ENCODE results near the gene IL20RA. TPM values are rescaled to one million over a fixed set of nuclear protein-coding genes. Genes with fewer than 3 reads are reported as not detected.

The IL20RA gene
- total and polyA plus RNA-seq, 4 donors = 0.17 to 0.65 (median 0.25) TPM; not detected in 1

DNA sequence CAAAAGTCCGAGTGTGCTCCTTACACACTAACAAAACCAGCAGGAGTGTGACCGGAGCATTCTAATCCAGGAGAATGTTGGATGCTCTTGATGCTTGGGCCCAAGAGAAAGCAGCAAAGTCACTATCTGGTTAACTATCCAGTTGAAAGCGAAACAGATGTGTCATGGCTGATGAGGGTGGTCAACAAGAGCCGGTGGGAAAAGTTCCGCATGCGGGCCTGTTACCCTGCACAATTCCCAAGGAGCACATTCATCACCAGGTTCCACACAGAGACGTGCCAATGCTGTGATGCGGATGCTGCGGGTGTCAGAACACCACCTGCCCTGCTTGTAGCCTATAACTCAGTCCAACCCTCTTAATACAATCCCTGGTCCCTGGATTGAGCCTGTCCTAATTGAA lies 38.7 kb downstream of the IL20RA start:
- no peaks in the 10 kb centered on the region for H3K4me1 ChIP-seq (ENCODE audit: control insufficient read depth in 4 of 4, insufficient read depth in 4 of 4, low read length in 3 of 4)
- no peak for DNase-seq (ENCODE audit: low spot score)
- no peaks in the 10 kb centered on the region for H3K36me3 ChIP-seq (ENCODE audit: control insufficient read depth in 4 of 4, insufficient read depth in 3 of 4, low read depth in 1 of 4, low read length in 3 of 4)
- no peak overlapping the region for H3K4me3 ChIP-seq (ENCODE audit: low read depth in 1 of 3, low read length in 3 of 3)
- H3K27me3 ChIP-seq (ENCODE audit: control insufficient read depth in 4 of 4, insufficient read depth in 4 of 4, low read length in 3 of 4) = peaks cover 0 to 17% (median 1%) of the 10 kb centered on the region in 4 donors
- WGBS = 94% methylated on average over 9 of the region's 9 CpGs
- TF ChIP-seq, protein P1, sequence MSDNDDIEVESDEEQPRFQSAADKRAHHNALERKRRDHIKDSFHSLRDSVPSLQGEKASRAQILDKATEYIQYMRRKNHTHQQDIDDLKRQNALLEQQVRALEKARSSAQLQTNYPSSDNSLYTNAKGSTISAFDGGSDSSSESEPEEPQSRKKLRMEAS (IDR thresholded peaks at IDR 0.05) = no peak
- TF ChIP-seq HNF4A (conservative IDR thresholded peaks at IDR 0.05) = no peak
- no peak for TF ChIP-seq FOXA1 (IDR thresholded peaks at IDR 0.05)
- TF ChIP-seq FOXA2 (IDR thresholded peaks at IDR 0.05) = no peak
- TF ChIP-seq RXRA (IDR thresholded peaks at IDR 0.05) = no peak
- TF ChIP-seq HNF4G (IDR thresholded peaks at IDR 0.05) = no peak
- TF ChIP-seq, protein P2, sequence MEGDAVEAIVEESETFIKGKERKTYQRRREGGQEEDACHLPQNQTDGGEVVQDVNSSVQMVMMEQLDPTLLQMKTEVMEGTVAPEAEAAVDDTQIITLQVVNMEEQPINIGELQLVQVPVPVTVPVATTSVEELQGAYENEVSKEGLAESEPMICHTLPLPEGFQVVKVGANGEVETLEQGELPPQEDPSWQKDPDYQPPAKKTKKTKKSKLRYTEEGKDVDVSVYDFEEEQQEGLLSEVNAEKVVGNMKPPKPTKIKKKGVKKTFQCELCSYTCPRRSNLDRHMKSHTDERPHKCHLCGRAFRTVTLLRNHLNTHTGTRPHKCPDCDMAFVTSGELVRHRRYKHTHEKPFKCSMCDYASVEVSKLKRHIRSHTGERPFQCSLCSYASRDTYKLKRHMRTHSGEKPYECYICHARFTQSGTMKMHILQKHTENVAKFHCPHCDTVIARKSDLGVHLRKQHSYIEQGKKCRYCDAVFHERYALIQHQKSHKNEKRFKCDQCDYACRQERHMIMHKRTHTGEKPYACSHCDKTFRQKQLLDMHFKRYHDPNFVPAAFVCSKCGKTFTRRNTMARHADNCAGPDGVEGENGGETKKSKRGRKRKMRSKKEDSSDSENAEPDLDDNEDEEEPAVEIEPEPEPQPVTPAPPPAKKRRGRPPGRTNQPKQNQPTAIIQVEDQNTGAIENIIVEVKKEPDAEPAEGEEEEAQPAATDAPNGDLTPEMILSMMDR (IDR thresholded peaks at IDR 0.05; ENCODE audit: low read depth, low read length, missing input control) = no peak
- TF ChIP-seq NR2F2 (IDR thresholded peaks at IDR 0.05) = no peak
- TF ChIP-seq EGR1 (IDR thresholded peaks at IDR 0.05; ENCODE audit: low read depth in 2 of 2) = no peak
- no peak for TF ChIP-seq JUND (IDR thresholded peaks at IDR 0.05)
- TF ChIP-seq SP1 (IDR thresholded peaks at IDR 0.05) = no peak
- TF ChIP-seq TAF1 (conservative IDR thresholded peaks at IDR 0.05) = no peak
- TF ChIP-seq, protein P3, sequence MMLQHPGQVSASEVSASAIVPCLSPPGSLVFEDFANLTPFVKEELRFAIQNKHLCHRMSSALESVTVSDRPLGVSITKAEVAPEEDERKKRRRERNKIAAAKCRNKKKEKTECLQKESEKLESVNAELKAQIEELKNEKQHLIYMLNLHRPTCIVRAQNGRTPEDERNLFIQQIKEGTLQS (IDR thresholded peaks at IDR 0.05) = no peak
- TF ChIP-seq RAD21 (IDR thresholded peaks at IDR 0.05) = no peak
- no peak for TF ChIP-seq GABPA (IDR thresholded peaks at IDR 0.05 in 1 of 2, conservative IDR thresholded peaks at IDR 0.05 in 1 of 2)
- TF ChIP-seq, protein P4, sequence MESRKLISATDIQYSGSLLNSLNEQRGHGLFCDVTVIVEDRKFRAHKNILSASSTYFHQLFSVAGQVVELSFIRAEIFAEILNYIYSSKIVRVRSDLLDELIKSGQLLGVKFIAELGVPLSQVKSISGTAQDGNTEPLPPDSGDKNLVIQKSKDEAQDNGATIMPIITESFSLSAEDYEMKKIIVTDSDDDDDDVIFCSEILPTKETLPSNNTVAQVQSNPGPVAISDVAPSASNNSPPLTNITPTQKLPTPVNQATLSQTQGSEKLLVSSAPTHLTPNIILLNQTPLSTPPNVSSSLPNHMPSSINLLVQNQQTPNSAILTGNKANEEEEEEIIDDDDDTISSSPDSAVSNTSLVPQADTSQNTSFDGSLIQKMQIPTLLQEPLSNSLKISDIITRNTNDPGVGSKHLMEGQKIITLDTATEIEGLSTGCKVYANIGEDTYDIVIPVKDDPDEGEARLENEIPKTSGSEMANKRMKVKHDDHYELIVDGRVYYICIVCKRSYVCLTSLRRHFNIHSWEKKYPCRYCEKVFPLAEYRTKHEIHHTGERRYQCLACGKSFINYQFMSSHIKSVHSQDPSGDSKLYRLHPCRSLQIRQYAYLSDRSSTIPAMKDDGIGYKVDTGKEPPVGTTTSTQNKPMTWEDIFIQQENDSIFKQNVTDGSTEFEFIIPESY (IDR thresholded peaks at IDR 0.05) = no peak
- TF ChIP-seq, protein P5, sequence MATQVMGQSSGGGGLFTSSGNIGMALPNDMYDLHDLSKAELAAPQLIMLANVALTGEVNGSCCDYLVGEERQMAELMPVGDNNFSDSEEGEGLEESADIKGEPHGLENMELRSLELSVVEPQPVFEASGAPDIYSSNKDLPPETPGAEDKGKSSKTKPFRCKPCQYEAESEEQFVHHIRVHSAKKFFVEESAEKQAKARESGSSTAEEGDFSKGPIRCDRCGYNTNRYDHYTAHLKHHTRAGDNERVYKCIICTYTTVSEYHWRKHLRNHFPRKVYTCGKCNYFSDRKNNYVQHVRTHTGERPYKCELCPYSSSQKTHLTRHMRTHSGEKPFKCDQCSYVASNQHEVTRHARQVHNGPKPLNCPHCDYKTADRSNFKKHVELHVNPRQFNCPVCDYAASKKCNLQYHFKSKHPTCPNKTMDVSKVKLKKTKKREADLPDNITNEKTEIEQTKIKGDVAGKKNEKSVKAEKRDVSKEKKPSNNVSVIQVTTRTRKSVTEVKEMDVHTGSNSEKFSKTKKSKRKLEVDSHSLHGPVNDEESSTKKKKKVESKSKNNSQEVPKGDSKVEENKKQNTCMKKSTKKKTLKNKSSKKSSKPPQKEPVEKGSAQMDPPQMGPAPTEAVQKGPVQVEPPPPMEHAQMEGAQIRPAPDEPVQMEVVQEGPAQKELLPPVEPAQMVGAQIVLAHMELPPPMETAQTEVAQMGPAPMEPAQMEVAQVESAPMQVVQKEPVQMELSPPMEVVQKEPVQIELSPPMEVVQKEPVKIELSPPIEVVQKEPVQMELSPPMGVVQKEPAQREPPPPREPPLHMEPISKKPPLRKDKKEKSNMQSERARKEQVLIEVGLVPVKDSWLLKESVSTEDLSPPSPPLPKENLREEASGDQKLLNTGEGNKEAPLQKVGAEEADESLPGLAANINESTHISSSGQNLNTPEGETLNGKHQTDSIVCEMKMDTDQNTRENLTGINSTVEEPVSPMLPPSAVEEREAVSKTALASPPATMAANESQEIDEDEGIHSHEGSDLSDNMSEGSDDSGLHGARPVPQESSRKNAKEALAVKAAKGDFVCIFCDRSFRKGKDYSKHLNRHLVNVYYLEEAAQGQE (IDR thresholded peaks at IDR 0.05) = no peak
- no peak for TF ChIP-seq YY1 (IDR thresholded peaks at IDR 0.05)
- H3K9ac ChIP-seq (ENCODE audit: low read depth in 1 of 2, low read length in 2 of 2) = no peak overlapping the region
- H3K27ac ChIP-seq (ENCODE audit: low read depth in 1 of 2, low read length in 2 of 2) = no peak overlapping the region
- no peaks in the 10 kb centered on the region for H3K9me3 ChIP-seq (ENCODE audit: control insufficient read depth in 4 of 4, low read length in 3 of 4)

All from liver (tissue), 9 donors.